Nephron progenitor cell (in vitro differentiated cells): ENCODE data around the gene ADGRG1.
A peak's percentile ranks its signal among the peaks of the same experiment; 100 is the strongest.

ENCODE experiments used
- DNase-seq: peaks from one replicate; pipeline ENCODE4 v3.0.0; 2021
- H3K27ac Mint-ChIP-seq: 2 replicates; pipeline ENCODE4 v1.8.0; 2021; ENCODE audit warnings: mild to moderate bottlenecking, moderate library complexity, mixed read lengths
- H3K27me3 Mint-ChIP-seq: 2 replicates; pipeline ENCODE4 v1.8.0; 2021; ENCODE audit warnings: mild to moderate bottlenecking, low read depth, mixed read lengths; ENCODE audit not compliant: poor library complexity
- H3K36me3 Mint-ChIP-seq: 2 replicates; pipeline ENCODE4 v1.8.0; 2021; ENCODE audit warnings: low read depth, mixed read lengths
- H3K4me1 Mint-ChIP-seq: 2 replicates; pipeline ENCODE4 v1.8.0; 2021; ENCODE audit warnings: mixed read lengths
- H3K4me3 Mint-ChIP-seq: 2 replicates; pipeline ENCODE4 v1.8.0; 2021; ENCODE audit warnings: mild to moderate bottlenecking, moderate library complexity, mixed read lengths
- H3K9me3 Mint-ChIP-seq: 2 replicates; pipeline ENCODE4 v1.8.0; 2021; ENCODE audit warnings: mild to moderate bottlenecking, moderate library complexity, mixed read lengths
- CTCF ChIP-seq: fragments of 200-600 bp; sonication (generic); IDR thresholded peaks from 2 replicates; pipeline ENCODE4 v1.5.0; 2021; ENCODE audit warnings: antibody characterized with exemption

The ADGRG1 gene

DNA sequence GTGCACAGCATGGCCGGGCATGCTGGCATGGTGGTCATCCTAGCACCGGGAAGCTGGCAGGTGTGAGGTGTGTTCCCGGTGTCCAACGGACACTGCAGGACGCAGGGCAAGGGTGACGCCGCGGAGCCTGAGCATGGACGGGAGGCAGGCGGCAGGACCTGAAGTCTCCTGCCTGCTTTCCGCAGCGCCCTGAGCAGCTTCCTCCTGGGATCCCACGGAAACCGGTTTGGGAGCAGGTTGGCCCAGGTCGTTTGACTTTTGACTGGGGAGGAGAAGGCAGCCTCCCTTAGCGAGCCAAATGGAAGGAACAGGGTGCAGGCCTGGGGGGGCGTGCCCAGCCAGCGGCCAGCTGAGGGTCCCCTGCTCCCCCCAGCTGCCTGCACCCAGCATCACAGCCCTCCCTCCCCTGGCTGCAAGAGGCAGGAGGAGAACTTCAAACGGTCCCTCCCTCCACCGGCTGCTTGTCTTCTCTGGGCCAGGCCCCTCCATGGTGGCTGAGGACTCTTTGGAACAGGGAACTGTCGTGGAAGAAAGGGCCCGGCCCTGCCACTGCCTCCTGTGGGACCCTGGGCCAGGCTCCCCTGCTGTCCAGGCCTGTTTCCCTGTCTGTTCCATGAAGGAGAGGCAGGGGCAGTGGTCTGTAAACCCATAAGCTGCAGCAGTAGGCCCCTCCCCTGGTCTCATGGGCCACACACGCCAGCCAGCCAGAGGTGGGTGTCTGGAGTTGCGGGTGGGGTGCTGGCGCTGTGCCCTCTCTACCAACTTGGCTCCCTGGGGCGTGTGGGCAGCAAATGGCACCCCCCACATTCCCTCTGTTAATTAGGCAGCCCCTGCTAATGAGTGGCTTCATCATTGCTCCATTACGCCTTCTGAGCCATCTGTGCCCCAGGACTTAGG lies 7.8 kb upstream of the ADGRG1 start:
- no peak for DNase-seq
- no peak overlapping the region for H3K27ac Mint-ChIP-seq
- H3K4me1 Mint-ChIP-seq, result peaks cover 58% of the 10 kb centered on the region
- H3K9me3 Mint-ChIP-seq, result no peaks in the 10 kb centered on the region
- H3K4me3 Mint-ChIP-seq, result no peak overlapping the region
- no peak for TF ChIP-seq CTCF
- peaks cover 3% of the 10 kb centered on the region for H3K27me3 Mint-ChIP-seq
- H3K36me3 Mint-ChIP-seq, result no peaks in the 10 kb centered on the region

- no peak for TF ChIP-seq CTCF
- no peaks in the 10 kb centered on the region for H3K9me3 Mint-ChIP-seq
- H3K27ac Mint-ChIP-seq, result peak overlapping the region; percentile 65
- H3K27me3 Mint-ChIP-seq, result peaks cover 3% of the 10 kb centered on the region
- DNase-seq, result no peak
- no peak overlapping the region for H3K4me3 Mint-ChIP-seq
- H3K4me1 Mint-ChIP-seq, result peaks cover 69% of the 10 kb centered on the region
- H3K36me3 Mint-ChIP-seq, result no peaks in the 10 kb centered on the region
Measured at GRCh38 chr16:57621521-57622271, 6.7 kb upstream of the ADGRG1 start.

GRCh38 chr16:57622361-57623250 lies 5.8 kb upstream of the ADGRG1 start:
- Mint-ChIP-seq H3K27me3 (peaks cover 3% of the 10 kb centered on the region), H3K9me3 (no peaks in the 10 kb centered on the region), H3K36me3 (no peaks in the 10 kb centered on the region), H3K4me1 (peaks cover 79% of the 10 kb centered on the region), H3K27ac (peak overlapping the region; percentile 65), H3K4me3 (no peak overlapping the region)
- TF ChIP-seq CTCF, result no peak
- DNase-seq, result no peak

DNA sequence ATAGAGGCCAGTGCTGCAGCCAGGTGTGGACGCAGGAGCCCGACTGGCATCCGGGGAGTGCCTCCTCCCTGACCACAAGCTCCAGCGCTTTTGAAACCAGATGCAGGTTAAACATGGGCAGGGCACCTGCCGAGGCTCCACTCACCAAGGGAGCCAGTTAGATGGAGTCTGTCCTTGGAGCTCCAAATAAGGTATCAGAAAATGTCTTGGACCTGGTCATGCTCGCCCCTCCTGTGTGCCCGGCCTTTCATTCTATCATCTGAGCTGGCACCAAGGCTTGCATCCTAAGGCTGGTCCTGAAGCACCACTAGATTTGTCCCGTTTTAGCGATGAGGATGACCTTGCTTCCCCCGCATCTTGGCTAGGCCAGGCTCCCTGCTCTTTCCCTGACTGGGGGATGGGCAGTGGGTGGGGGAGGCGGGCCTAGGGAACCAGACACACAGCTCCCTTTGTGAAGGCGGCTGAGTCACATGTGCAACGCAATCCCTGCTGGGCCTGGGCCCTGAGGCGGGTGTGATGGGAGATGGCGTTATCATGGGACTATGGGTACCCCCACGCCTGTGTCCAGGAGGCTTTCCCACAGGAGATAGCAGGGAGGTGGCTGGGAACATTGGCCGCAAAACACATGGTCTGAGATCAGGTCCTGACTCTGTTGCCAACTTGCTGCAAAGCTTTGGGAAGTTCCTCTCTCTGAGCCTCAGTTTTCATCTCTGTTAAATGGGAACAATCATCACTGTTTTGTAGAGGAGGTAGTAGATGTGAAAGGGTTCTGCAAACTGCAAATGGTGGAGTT lies 5.0 kb upstream of the ADGRG1 start:
- peaks cover 81% of the 10 kb centered on the region for H3K4me1 Mint-ChIP-seq
- DNase-seq, result no peak

More for the DNA sequence above, 5.0 kb upstream of the ADGRG1 start:
- Mint-ChIP-seq H3K27ac (no peak overlapping the region), H3K9me3 (no peaks in the 10 kb centered on the region), H3K27me3 (peaks cover 3% of the 10 kb centered on the region), H3K4me3 (no peak overlapping the region), H3K36me3 (no peaks in the 10 kb centered on the region)
- TF ChIP-seq CTCF, result no peak
